ENCODE measurements around the gene SAP30BP. TPM values are rescaled to one million over a fixed set of nuclear protein-coding genes. Genes with fewer than 3 reads are reported as not detected.

The SAP30BP gene
- total and polyA plus RNA-seq, 2 experiments from 2014 or later, result 44.9 to 97.9 TPM

GRCh38 chr17:75658237-75658636 is 8.9 kb upstream of the SAP30BP start:
- DNase-seq (ENCODE audit: low spot score), result no peak
- no peaks in the 10 kb centered on the region for H3K79me2 ChIP-seq (replicated peaks; ENCODE audit: insufficient read depth)
- no peak for TF ChIP-seq CTCF (conservative IDR thresholded peaks at IDR 0.05; ENCODE audit: low read depth in 2 of 2)

DNA sequence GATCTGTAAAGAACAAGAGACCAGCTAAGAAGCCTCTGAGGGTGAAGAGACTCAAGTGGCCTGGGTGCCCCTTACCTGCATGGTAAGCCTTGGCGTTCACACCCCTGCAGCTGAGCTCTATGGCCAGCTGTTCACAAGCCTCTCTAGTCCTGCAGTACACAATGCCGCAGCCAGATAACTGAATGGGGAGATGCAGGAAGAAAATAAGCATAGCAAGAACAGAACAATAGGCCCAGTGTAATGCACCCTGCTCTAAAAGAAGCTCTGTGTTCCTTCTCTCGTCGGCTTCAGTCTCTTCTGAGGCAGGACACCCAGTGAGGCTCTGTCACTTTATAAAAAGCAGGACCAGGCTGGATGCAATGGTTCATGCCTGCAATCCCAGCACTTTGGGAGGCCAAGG is 5.6 kb upstream of the SAP30BP start:
- no peak overlapping the region for H3K27ac ChIP-seq (ENCODE audit: low read depth)
- peaks cover 38% of the 10 kb centered on the region for H3K36me3 Mint-ChIP-seq (ENCODE audit: low read depth)
- H3K36me3 ChIP-seq (ENCODE audit: insufficient read depth), result no peaks in the 10 kb centered on the region

More at GRCh38 chr17:75658237-75658636, 8.9 kb upstream of the SAP30BP start:
- H3K27ac Mint-ChIP-seq, result no peak overlapping the region
- peaks cover 38% of the 10 kb centered on the region for H3K36me3 Mint-ChIP-seq (ENCODE audit: low read depth)
- no peaks in the 10 kb centered on the region for H3K9me3 Mint-ChIP-seq
- Histone ChIP-seq H3F3A (replicated peaks; ENCODE audit: low read depth) (0 out of 2 replicates have a peak, but pooled peaks cover 3% of the 10 kb centered on the region), H2AFZ (no peak overlapping the region), H4K20me1 (replicated peaks; ENCODE audit: insufficient read depth) (peaks cover 4% of the 10 kb centered on the region; the same call in 1 of the 2 replicates), H3K36me3 (ENCODE audit: insufficient read depth) (no peaks in the 10 kb centered on the region), H3K4me3 (no peak overlapping the region), H3K27ac (ENCODE audit: low read depth) (no peak overlapping the region), H3K9me2 (ENCODE audit: insufficient read depth) (no peaks in the 10 kb centered on the region), H3K4me1 (ENCODE audit: insufficient read depth) (no peaks in the 10 kb centered on the region), H3K27me3 (ENCODE audit: insufficient read depth) (no peaks in the 10 kb centered on the region), H3K4me2 (no peak overlapping the region)
- H3K4me1 Mint-ChIP-seq, result no peaks in the 10 kb centered on the region
- no peak for ATAC-seq
- no peaks in the 10 kb centered on the region for H3K27me3 Mint-ChIP-seq (ENCODE audit: insufficient read depth, low read depth, poor library complexity)
- no peak overlapping the region for H3K4me3 Mint-ChIP-seq

More for the DNA sequence above, 5.6 kb upstream of the SAP30BP start:
- H3K27me3 ChIP-seq (ENCODE audit: insufficient read depth), result no peaks in the 10 kb centered on the region
- ATAC-seq (no peak), DNase-seq (ENCODE audit: low spot score) (no peak)
- Mint-ChIP-seq H3K9me3 (no peaks in the 10 kb centered on the region), H3K4me1 (peaks cover 5% of the 10 kb centered on the region; the same call in 2 of the 3 replicates), H3K4me3 (no peak overlapping the region), H3K27ac (no peak overlapping the region), H3K27me3 (ENCODE audit: insufficient read depth, low read depth, poor library complexity) (no peaks in the 10 kb centered on the region)
- H4K20me1 ChIP-seq (replicated peaks; ENCODE audit: insufficient read depth), result peaks cover 4% of the 10 kb centered on the region; the same call in 1 of the 2 replicates
- no peaks in the 10 kb centered on the region for H3F3A ChIP-seq (replicated peaks; ENCODE audit: low read depth)
- no peak overlapping the region for H3K4me2 ChIP-seq
- H3K9me2 ChIP-seq (ENCODE audit: insufficient read depth), result no peaks in the 10 kb centered on the region
- peaks cover 16% of the 10 kb centered on the region for H3K79me2 ChIP-seq (replicated peaks; ENCODE audit: insufficient read depth)
- H2AFZ ChIP-seq, result no peak overlapping the region
- TF ChIP-seq, protein P1, sequence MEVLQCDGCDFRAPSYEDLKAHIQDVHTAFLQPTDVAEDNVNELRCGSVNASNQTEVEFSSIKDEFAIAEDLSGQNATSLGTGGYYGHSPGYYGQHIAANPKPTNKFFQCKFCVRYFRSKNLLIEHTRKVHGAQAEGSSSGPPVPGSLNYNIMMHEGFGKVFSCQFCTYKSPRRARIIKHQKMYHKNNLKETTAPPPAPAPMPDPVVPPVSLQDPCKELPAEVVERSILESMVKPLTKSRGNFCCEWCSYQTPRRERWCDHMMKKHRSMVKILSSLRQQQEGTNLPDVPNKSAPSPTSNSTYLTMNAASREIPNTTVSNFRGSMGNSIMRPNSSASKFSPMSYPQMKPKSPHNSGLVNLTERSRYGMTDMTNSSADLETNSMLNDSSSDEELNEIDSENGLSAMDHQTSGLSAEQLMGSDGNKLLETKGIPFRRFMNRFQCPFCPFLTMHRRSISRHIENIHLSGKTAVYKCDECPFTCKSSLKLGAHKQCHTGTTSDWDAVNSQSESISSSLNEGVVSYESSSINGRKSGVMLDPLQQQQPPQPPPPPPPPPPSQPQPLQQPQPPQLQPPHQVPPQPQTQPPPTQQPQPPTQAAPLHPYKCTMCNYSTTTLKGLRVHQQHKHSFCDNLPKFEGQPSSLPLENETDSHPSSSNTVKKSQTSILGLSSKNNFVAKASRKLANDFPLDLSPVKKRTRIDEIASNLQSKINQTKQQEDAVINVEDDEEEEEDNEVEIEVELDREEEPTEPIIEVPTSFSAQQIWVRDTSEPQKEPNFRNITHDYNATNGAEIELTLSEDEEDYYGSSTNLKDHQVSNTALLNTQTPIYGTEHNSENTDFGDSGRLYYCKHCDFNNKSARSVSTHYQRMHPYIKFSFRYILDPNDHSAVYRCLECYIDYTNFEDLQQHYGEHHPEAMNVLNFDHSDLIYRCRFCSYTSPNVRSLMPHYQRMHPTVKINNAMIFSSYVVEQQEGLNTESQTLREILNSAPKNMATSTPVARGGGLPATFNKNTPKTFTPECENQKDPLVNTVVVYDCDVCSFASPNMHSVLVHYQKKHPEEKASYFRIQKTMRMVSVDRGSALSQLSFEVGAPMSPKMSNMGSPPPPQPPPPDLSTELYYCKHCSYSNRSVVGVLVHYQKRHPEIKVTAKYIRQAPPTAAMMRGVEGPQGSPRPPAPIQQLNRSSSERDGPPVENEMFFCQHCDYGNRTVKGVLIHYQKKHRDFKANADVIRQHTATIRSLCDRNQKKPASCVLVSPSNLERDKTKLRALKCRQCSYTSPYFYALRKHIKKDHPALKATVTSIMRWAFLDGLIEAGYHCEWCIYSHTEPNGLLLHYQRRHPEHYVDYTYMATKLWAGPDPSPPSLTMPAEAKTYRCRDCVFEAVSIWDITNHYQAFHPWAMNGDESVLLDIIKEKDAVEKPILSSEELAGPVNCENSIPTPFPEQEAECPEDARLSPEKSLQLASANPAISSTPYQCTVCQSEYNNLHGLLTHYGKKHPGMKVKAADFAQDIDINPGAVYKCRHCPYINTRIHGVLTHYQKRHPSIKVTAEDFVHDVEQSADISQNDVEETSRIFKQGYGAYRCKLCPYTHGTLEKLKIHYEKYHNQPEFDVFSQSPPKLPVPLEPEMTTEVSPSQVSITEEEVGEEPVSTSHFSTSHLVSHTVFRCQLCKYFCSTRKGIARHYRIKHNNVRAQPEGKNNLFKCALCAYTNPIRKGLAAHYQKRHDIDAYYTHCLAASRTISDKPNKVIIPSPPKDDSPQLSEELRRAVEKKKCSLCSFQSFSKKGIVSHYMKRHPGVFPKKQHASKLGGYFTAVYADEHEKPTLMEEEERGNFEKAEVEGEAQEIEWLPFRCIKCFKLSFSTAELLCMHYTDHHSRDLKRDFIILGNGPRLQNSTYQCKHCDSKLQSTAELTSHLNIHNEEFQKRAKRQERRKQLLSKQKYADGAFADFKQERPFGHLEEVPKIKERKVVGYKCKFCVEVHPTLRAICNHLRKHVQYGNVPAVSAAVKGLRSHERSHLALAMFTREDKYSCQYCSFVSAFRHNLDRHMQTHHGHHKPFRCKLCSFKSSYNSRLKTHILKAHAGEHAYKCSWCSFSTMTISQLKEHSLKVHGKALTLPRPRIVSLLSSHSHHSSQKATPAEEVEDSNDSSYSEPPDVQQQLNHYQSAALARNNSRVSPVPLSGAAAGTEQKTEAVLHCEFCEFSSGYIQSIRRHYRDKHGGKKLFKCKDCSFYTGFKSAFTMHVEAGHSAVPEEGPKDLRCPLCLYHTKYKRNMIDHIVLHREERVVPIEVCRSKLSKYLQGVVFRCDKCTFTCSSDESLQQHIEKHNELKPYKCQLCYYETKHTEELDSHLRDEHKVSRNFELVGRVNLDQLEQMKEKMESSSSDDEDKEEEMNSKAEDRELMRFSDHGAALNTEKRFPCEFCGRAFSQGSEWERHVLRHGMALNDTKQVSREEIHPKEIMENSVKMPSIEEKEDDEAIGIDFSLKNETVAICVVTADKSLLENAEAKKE (CRISPR knock-in tag; IDR thresholded peaks at IDR 0.05), result no peak
- no peak for TF ChIP-seq POLR2AphosphoS5 (IDR thresholded peaks at IDR 0.05; ENCODE audit: low read depth)
- no peak overlapping the region for H3K4me3 ChIP-seq
- H3K4me1 ChIP-seq (ENCODE audit: insufficient read depth), result peaks cover 6% of the 10 kb centered on the region; the same call in 1 of the 2 replicates

Data from GM23338 (cell line).